Upper lobe of left lung (tissue), 4 donors: ENCODE results near the gene HIVEP2.

ENCODE experiments used
- EP300 ChIP-seq, 4 donors: sonication (generic); formaldehyde crosslinking; IDR thresholded peaks; one replicate each; pipeline ENCODE4 v1.5.1; 2017; ENCODE audit warnings: antibody characterized with exemption in 4 of 4, control low read depth in 2 of 4
- POLR2AphosphoS5 ChIP-seq, 2 donors: sonication (generic); formaldehyde crosslinking; IDR thresholded peaks; one replicate each; pipeline ENCODE4 v1.5.1; 2017; ENCODE audit warnings: antibody characterized with exemption in 2 of 2
- TF ChIP-seq, protein P1 (sequence below), 6 experiments: fragments of 450-650 bp in 4 of 6; fragments of 200-600 bp in 2 of 6; sonication (generic) in 2 of 6; IDR thresholded peaks; one replicate each; pipeline ENCODE4 v1.5.1; 2016 to 2019; ENCODE audit warnings: antibody characterized with exemption in 6 of 6

DNA sequence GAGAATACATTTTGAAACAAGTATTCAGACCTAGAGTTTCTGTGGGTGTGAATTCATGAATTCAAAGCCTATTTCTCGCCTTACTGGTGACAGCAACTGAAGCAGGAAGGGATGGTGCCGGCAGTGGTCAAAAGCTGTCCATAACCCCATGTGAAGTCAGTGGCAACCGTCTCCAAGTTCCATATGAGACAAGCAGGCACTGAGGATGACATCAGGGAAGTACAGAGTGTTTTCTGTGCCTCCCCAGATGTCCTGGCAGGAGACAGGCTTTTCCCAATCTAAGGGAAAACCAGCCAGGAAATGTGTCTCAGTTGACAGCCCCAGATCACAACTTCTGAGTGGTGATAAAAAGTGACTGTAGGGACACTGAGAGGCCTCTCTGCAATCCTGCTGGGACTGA lies 66.6 kb downstream of the HIVEP2 start:
- TF ChIP-seq POLR2AphosphoS5 (IDR thresholded peaks at IDR 0.05) (no peak), EP300 (IDR thresholded peaks at IDR 0.05) (no peak)
- TF ChIP-seq, protein P1, sequence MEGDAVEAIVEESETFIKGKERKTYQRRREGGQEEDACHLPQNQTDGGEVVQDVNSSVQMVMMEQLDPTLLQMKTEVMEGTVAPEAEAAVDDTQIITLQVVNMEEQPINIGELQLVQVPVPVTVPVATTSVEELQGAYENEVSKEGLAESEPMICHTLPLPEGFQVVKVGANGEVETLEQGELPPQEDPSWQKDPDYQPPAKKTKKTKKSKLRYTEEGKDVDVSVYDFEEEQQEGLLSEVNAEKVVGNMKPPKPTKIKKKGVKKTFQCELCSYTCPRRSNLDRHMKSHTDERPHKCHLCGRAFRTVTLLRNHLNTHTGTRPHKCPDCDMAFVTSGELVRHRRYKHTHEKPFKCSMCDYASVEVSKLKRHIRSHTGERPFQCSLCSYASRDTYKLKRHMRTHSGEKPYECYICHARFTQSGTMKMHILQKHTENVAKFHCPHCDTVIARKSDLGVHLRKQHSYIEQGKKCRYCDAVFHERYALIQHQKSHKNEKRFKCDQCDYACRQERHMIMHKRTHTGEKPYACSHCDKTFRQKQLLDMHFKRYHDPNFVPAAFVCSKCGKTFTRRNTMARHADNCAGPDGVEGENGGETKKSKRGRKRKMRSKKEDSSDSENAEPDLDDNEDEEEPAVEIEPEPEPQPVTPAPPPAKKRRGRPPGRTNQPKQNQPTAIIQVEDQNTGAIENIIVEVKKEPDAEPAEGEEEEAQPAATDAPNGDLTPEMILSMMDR (IDR thresholded peaks at IDR 0.05), result no peak
